Activated naive CD8-positive, alpha-beta T cell treated with anti-CD3 and anti-CD28 coated beads for 36 hours (primary cell): ENCODE measurements around the gene SEPTIN6. TPM values are rescaled to one million over a fixed set of nuclear protein-coding genes. Genes with fewer than 3 reads are reported as not detected.
A peak's percentile ranks its signal among the peaks of the same experiment; 100 is the strongest.
"Not testable (repeated sequence)": the region's sequence is repeated elsewhere in the genome, so short reads cannot be mapped to it uniquely, and the experiment has no call there.

Experiments
- DNase-seq: peaks from one replicate; pipeline ENCODE4 v3.0.0; 2021
- H3K27ac Mint-ChIP-seq: one replicate; pipeline ENCODE4 v1.8.0; 2022; ENCODE audit warnings: mild to moderate bottlenecking, moderate library complexity, mixed read lengths
- H3K27me3 Mint-ChIP-seq: one replicate; pipeline ENCODE4 v1.8.0; 2022; ENCODE audit warnings: mild to moderate bottlenecking, mixed read lengths
- H3K36me3 Mint-ChIP-seq: one replicate; pipeline ENCODE4 v1.8.0; 2021; ENCODE audit warnings: mild to moderate bottlenecking, mixed read lengths
- H3K4me1 Mint-ChIP-seq: one replicate; pipeline ENCODE4 v1.8.0; 2021; ENCODE audit warnings: mixed read lengths
- H3K4me3 Mint-ChIP-seq: one replicate; pipeline ENCODE4 v1.8.0; 2022; ENCODE audit warnings: mild to moderate bottlenecking, moderate library complexity, mixed read lengths
- H3K9me3 Mint-ChIP-seq: one replicate; pipeline ENCODE4 v1.8.0; 2022; ENCODE audit warnings: mixed read lengths
- total RNA-seq, 2 experiments: library from RNA; stranded (reverse); gene quantifications; one replicate each; pipeline ENCODE4 v1.2.3, GENCODE V29; 2021

The SEPTIN6 gene
- total RNA-seq, 2 experiments from 2014 or later, result 187 to 202 TPM

GRCh38 chrX:119696251-119696890 is 3.4 kb upstream of the SEPTIN6 start:
- peaks cover 8% of the 10 kb centered on the region for H3K36me3 Mint-ChIP-seq
- H3K27ac Mint-ChIP-seq, result no peak overlapping the region
- no peaks in the 10 kb centered on the region for H3K27me3 Mint-ChIP-seq
- H3K9me3 Mint-ChIP-seq, result no peaks in the 10 kb centered on the region
- H3K4me3 Mint-ChIP-seq, result no peak overlapping the region
- H3K4me1 Mint-ChIP-seq, result peaks cover 2% of the 10 kb centered on the region
- no peak for DNase-seq

GRCh38 chrX:119695535-119696050 is 2.6 kb upstream of the SEPTIN6 start:
- Mint-ChIP-seq H3K36me3 (peaks cover 16% of the 10 kb centered on the region), H3K27ac (no peak overlapping the region), H3K9me3 (no peaks in the 10 kb centered on the region), H3K4me3 (no peak overlapping the region), H3K4me1 (peaks cover 5% of the 10 kb centered on the region), H3K27me3 (no peaks in the 10 kb centered on the region)
- DNase-seq, result no peak

- Mint-ChIP-seq H3K9me3 (no peaks in the 10 kb centered on the region), H3K27ac (no peak overlapping the region), H3K36me3 (peaks cover 21% of the 10 kb centered on the region), H3K27me3 (no peaks in the 10 kb centered on the region), H3K4me1 (peaks cover 6% of the 10 kb centered on the region), H3K4me3 (no peak overlapping the region)
- no peak for DNase-seq
These were observed 1.9 kb upstream of the SEPTIN6 start for GRCh38 chrX:119694601-119695534.

DNA sequence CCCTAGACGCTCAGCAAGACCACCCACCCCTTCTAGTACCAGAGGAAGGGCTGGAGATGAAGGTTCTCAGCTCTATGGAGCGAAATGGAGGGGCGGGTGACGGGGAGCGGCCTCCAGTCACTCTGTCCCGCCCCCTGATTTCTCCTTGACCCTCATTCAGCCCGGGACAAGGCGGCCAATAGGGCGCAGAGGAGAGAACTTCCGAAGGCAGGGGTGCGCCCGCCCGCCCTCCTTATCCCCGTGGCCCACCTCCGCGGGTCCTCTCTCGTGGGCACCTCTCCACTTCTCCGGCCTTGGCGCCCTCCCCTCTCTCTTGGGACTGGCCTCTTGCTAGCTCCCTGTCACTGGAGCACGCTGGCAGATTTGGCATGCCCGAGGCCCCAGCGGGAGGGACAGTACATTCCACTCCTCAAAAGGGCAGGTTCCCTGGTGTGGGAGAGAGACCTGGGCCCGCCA is 1.1 kb upstream of the SEPTIN6 start:
- Mint-ChIP-seq H3K9me3 (no peaks in the 10 kb centered on the region), H3K4me3 (peak overlapping the region; percentile 94), H3K4me1 (peaks cover 11% of the 10 kb centered on the region), H3K27me3 (no peaks in the 10 kb centered on the region), H3K36me3 (peaks cover 27% of the 10 kb centered on the region), H3K27ac (no peak overlapping the region)
- no peak for DNase-seq

- H3K27me3 Mint-ChIP-seq, result no peaks in the 10 kb centered on the region
- H3K9me3 Mint-ChIP-seq, result no peaks in the 10 kb centered on the region
- H3K36me3 Mint-ChIP-seq, result peaks cover 29% of the 10 kb centered on the region
- H3K4me3 Mint-ChIP-seq, result peak overlapping the region; percentile 94
- H3K4me1 Mint-ChIP-seq, result peaks cover 20% of the 10 kb centered on the region
- DNase-seq, result no peak
- H3K27ac Mint-ChIP-seq, result peak overlapping the region; percentile 100
These were observed 553 bp downstream of the SEPTIN6 start for GRCh38 chrX:119692191-119693039.

DNA sequence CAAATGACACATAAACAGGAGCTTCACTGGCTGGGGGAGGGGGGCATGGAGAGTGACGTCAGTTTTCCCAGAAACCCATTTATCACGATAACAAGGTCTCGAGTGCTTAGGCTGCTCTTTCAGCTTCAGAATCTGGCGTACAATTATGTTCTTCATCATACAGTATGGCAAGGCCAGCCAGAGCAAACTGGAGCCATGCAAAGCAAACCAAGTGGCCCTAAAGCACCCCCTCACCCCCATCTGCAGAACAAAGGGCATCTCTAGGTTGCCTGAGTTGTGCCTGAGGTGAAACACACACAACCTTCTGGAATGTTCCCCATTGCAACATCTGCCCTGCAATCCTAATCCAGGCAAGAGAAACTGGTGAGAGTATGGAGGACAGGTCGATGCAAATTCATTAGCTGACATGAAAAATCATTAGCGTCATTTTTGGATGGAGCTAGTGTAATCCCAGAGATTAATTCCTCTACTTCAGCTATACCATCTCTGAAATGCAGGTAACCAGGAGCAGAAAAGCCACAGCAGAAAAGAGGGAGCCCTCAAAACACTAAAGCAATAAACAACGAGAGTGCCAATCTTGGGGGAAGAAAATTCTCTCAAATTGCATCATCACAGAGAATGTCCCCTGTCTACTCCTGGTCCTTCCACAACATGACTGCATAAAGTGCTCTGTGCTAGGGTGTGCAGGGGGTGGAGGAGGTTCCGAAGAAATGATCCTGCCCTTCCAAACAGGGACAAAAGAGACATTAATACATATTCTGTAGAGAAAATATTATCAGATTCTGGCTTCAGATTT is 1.8 kb downstream of the SEPTIN6 start:
- Mint-ChIP-seq H3K36me3 (peaks cover 40% of the 10 kb centered on the region), H3K4me1 (peaks cover 31% of the 10 kb centered on the region), H3K27me3 (no peaks in the 10 kb centered on the region)

GRCh38 chrX:119688911-119689321 is 4.1 kb downstream of the SEPTIN6 start:
- no peak for DNase-seq
- Mint-ChIP-seq H3K9me3 (no peaks in the 10 kb centered on the region), H3K27me3 (no peaks in the 10 kb centered on the region), H3K27ac (peak overlapping the region; percentile 100), H3K4me3 (peak overlapping the region; percentile 94), H3K4me1 (peaks cover 36% of the 10 kb centered on the region), H3K36me3 (peaks cover 56% of the 10 kb centered on the region)

More for the DNA sequence above, 1.8 kb downstream of the SEPTIN6 start:
- Mint-ChIP-seq H3K9me3 (no peaks in the 10 kb centered on the region), H3K27ac (peak overlapping the region; percentile 100), H3K4me3 (peak overlapping the region; percentile 94)
- DNase-seq, result no peak

- Mint-ChIP-seq H3K9me3 (no peaks in the 10 kb centered on the region), H3K36me3 (peaks cover 61% of the 10 kb centered on the region), H3K27ac (peak overlapping the region; percentile 100), H3K4me3 (peak overlapping the region; percentile 94), H3K4me1 (peaks cover 39% of the 10 kb centered on the region), H3K27me3 (no peaks in the 10 kb centered on the region)
- DNase-seq, result no peak
These were observed 5.1 kb downstream of the SEPTIN6 start for GRCh38 chrX:119687661-119688413.

DNA sequence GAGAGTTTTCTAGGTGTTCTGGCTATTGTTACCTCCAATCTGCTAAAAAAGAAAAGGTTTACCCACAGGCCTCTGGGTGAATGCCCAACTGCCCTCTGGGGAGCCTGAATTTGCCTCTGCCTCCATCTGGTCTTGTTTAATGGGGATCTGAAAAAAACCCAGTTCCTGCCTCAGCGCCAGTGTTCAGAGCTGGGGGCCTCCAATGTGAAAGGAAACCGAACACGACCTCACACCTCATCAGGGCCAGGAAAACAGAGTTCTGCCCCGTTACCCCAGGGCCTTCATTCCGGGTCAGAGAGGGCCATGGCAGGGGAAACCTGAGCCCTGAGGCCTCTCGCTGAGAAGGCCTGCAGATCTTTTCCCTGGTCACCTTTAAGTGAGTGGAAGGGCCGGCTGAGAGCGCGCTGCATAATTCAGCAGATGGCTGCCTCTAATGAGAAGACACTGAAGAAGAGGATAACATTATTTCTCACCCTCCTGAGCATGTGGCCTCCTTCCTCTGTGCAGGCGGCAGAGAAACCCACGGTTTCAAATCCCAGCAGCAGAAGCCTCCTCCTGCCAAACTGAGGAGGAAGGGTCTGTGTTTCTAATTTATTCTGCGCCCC is 6.8 kb downstream of the SEPTIN6 start:
- H3K36me3 Mint-ChIP-seq, result peaks cover 55% of the 10 kb centered on the region
- no peaks in the 10 kb centered on the region for H3K9me3 Mint-ChIP-seq
- no peaks in the 10 kb centered on the region for H3K27me3 Mint-ChIP-seq
- no peak for DNase-seq
- peak overlapping the region; percentile 100 for H3K27ac Mint-ChIP-seq
- peaks cover 50% of the 10 kb centered on the region for H3K4me1 Mint-ChIP-seq
- H3K4me3 Mint-ChIP-seq, result peak overlapping the region; percentile 94

GRCh38 chrX:119685225-119686066 is 7.5 kb downstream of the SEPTIN6 start:
- Mint-ChIP-seq H3K4me3 (peak overlapping the region; percentile 94), H3K27ac (peak overlapping the region; percentile 100), H3K4me1 (peaks cover 51% of the 10 kb centered on the region), H3K36me3 (peaks cover 50% of the 10 kb centered on the region), H3K9me3 (no peaks in the 10 kb centered on the region), H3K27me3 (no peaks in the 10 kb centered on the region)
- no peak for DNase-seq

- no peak for DNase-seq
- H3K4me1 Mint-ChIP-seq, result peaks cover 50% of the 10 kb centered on the region
- H3K27ac Mint-ChIP-seq, result peak overlapping the region; percentile 100
- no peaks in the 10 kb centered on the region for H3K27me3 Mint-ChIP-seq
- peaks cover 45% of the 10 kb centered on the region for H3K36me3 Mint-ChIP-seq
- no peaks in the 10 kb centered on the region for H3K9me3 Mint-ChIP-seq
- H3K4me3 Mint-ChIP-seq, result peak overlapping the region; percentile 94
These were observed 8.1 kb downstream of the SEPTIN6 start for GRCh38 chrX:119684916-119685224.

- not testable (repeated sequence) for H3K27me3 Mint-ChIP-seq, DNase-seq, H3K9me3 Mint-ChIP-seq
- peaks cover 46% of the 10 kb centered on the region for H3K4me1 Mint-ChIP-seq
- H3K36me3 Mint-ChIP-seq, result peaks cover 41% of the 10 kb centered on the region
- H3K4me3 Mint-ChIP-seq, result peak overlapping the region; percentile 94
- H3K27ac Mint-ChIP-seq, result peak overlapping the region; percentile 100
These were observed 8.7 kb downstream of the SEPTIN6 start for GRCh38 chrX:119684312-119684711.
